HepG2 (cell line): Measurements from ENCODE around the gene DUSP2. TPM values are rescaled to one million over a fixed set of nuclear protein-coding genes. Genes with fewer than 3 reads are reported as not detected.
A peak's percentile ranks its signal among the peaks of the same experiment; 100 is the strongest.

Experiments
- ATAC-seq: fragments of 200-7000 bp; cut with Tn5 transposase; 3 replicates; pipeline ENCODE4 v1.9.1; 2020; ENCODE audit warnings: mild to moderate bottlenecking, moderate library complexity
- BruUV-seq: library from RNA; stranded (reverse); fragments of 400-500 nt; replicated peaks from 2 replicates; lab custom pipeline; 2021; lab: Mats Ljungman, UMichigan
- CTCF ChIA-PET: fragments of 300-600 bp; formaldehyde crosslinking; extraction: SDS; loops from one replicate; lab custom pipeline; 2021; ENCODE audit warnings: low total read pairs, inconsistent platforms, low intra/inter-chr PET ratio; lab: Yijun Ruan, JAX
- POLR2A ChIA-PET: fragments of 350-600 bp; sonication (Branson Sonifier 250); formaldehyde crosslinking; loops from one replicate; lab custom pipeline; 2020; ENCODE audit warnings: antibody characterized with exemption, inconsistent platforms; lab: Yijun Ruan, JAX
- DNase-seq: peaks from one replicate; pipeline ENCODE4 v3.0.0-alpha.2; 2015; ENCODE audit warnings: low spot score
- FAIRE-seq: peaks from 3 replicates; lab custom pipeline; 2011; peaks lifted over from hg19 to GRCh38; lab: Jason Lieb, UNC
- H2AFZ ChIP-seq: one replicate; pipeline ENCODE4 v1.6.1; 2011; ENCODE audit warnings: low read length, inconsistent platforms
- H3K27ac ChIP-seq: fragments of 300-600 bp; 3 replicates; pipeline ENCODE4 v1.8.0; 2011; ENCODE audit warnings: mixed run types, mild to moderate bottlenecking, mixed read lengths, low read length, inconsistent platforms; ENCODE audit not compliant: insufficient read depth; ENCODE audit errors: extremely low read length
- H3K27me3 ChIP-seq, 2 experiments: fragments of 200-600 bp in 1 of 2; 2 replicates in 1 of 2; 3 replicates in 1 of 2; pipeline versions ENCODE4 v1.6.0 to v1.8.0; 2011; ENCODE audit warnings: low read length in 2 of 2, mild to moderate bottlenecking in 2 of 2, moderate library complexity in 2 of 2, inconsistent platforms in 1 of 2; ENCODE audit not compliant: insufficient read depth in 2 of 2, control insufficient read depth in 1 of 2
- H3K36me3 ChIP-seq, 2 experiments: fragments of 200-600 bp in 1 of 2; replicated peaks in 1 of 2; 2 replicates in 1 of 2; 3 replicates in 1 of 2; pipeline versions ENCODE4 v1.5.1 to v1.8.0; 2011; ENCODE audit warnings: low read length in 2 of 2, inconsistent platforms in 1 of 2; ENCODE audit not compliant: insufficient read depth in 2 of 2, control insufficient read depth in 1 of 2
- H3K4me1 ChIP-seq: 2 replicates; pipeline ENCODE4 v1.5.1; 2012; ENCODE audit warnings: low read length, inconsistent platforms; ENCODE audit not compliant: insufficient read depth
- H3K4me2 ChIP-seq: 2 replicates; pipeline ENCODE4 v1.6.0; 2011; ENCODE audit warnings: low read depth, low read length, inconsistent platforms
- H3K4me3 ChIP-seq, 3 experiments: fragments of 200-600 bp in 1 of 3; sonication (generic), shearing (Covaris generic) in 1 of 3; replicated peaks in 1 of 3; 2 replicates each; pipeline ENCODE4 v1.5.1; 2011 to 2016; ENCODE audit warnings: low read length in 3 of 3, inconsistent platforms in 2 of 3, low read depth in 2 of 3, mild to moderate bottlenecking in 2 of 3, control low read depth in 1 of 3, mixed read lengths in 1 of 3; ENCODE audit not compliant: insufficient read depth in 1 of 3
- H3K79me2 ChIP-seq: one replicate; pipeline ENCODE4 v1.6.1; 2011; ENCODE audit warnings: low read length, inconsistent platforms; ENCODE audit not compliant: insufficient read depth
- H3K9ac ChIP-seq: 2 replicates; pipeline ENCODE4 v1.6.0; 2011; ENCODE audit warnings: mild to moderate bottlenecking, low read depth, low read length, inconsistent platforms; ENCODE audit not compliant: insufficient read depth
- H3K9me3 ChIP-seq: 2 replicates; pipeline ENCODE4 v1.5.1; 2012; ENCODE audit warnings: mild to moderate bottlenecking, low read length
- H4K20me1 ChIP-seq: 2 replicates; pipeline ENCODE4 v1.6.0; 2011; ENCODE audit warnings: inconsistent platforms, mild to moderate bottlenecking, low read length, moderate library complexity; ENCODE audit not compliant: insufficient read depth
- HNRNPH1 ChIP-seq: fragments of 200-400 bp; formaldehyde crosslinking; optimal IDR thresholded peaks from 2 replicates; pipeline ENCODE3; 2017; ENCODE audit warnings: mild to moderate bottlenecking, low read depth, low read length
- ZNF782 ChIP-seq: sonication (generic); formaldehyde crosslinking; IDR thresholded peaks from 2 replicates; pipeline ENCODE4 v1.4.0; 2020; ENCODE audit warnings: missing genetic modification reagents, mild to moderate bottlenecking, borderline replicate concordance
- WGBS: methylation state at CpG from one replicate; pipeline ENCODE4 v1.1.6; 2017; ENCODE audit warnings: low lambda C conversion rate; 5-methylcytosine and 5-hydroxymethylcytosine counted together
- in situ Hi-C: cut with HindIII; loops from 2 replicates; pipeline ENCODE4 v1.10.0; 2017; ENCODE audit warnings: low pct_unique_long_range_greater_than_20kb; ENCODE audit not compliant: extremely low pct_ligation_motif_present
- intact Hi-C: fragments of 100-400 bp; cut with micrococcal nuclease; formaldehyde crosslinking; loops from one replicate; pipeline ENCODE4 v1.10.0; 2022; ENCODE audit not compliant: unreplicated experiment
- polyA plus RNA-seq, 8 experiments: library from polyadenylated mRNA; depleted of rRNA in 3 of 8; stranded (reverse) in 7 of 8; unstranded in 1 of 8; fragments of >200 nt; fragmentation: Illumina TruSeq in 4 of 8; extraction: Trizol in 4 of 8; gene quantifications; 2 replicates each; pipeline versions ENCODE4 v1.2.1 to v1.2.3, GENCODE V29; 2011 to 2016; ENCODE audit warnings: low read depth in 4 of 8, missing spikeins in 1 of 8, mixed read lengths in 1 of 8; ENCODE audit not compliant: insufficient read depth in 1 of 8
- total RNA-seq, 5 experiments: library from RNA; depleted of rRNA; stranded (reverse); fragments of >200 nt; fragmentation: Illumina TruSeq; extraction: Trizol; gene quantifications; 2 replicates each; pipeline ENCODE4 v1.2.3, GENCODE V29; 2016; ENCODE audit warnings: low read depth in 1 of 5
- TF ChIP-seq, protein P1 (sequence below): sonication (generic); formaldehyde crosslinking; IDR thresholded peaks from 2 replicates; pipeline ENCODE4 v1.5.1; 2020; ENCODE audit warnings: mild to moderate bottlenecking, missing genetic modification reagents, borderline replicate concordance
- TF ChIP-seq, protein P2 (sequence below): sonication (generic); formaldehyde crosslinking; IDR thresholded peaks from 2 replicates; pipeline ENCODE4 v1.5.1; 2020; ENCODE audit warnings: mild to moderate bottlenecking, moderate library complexity, missing genetic modification reagents
- TF ChIP-seq, protein P3 (sequence below): sonication (generic); formaldehyde crosslinking; IDR thresholded peaks from 2 replicates; pipeline ENCODE4 v1.5.0; 2020; ENCODE audit warnings: mild to moderate bottlenecking, missing genetic modification reagents, moderate library complexity

Gene DUSP2
- total and polyA plus RNA-seq, 2 of the 13 experiments (the other 11 are each of a cell fraction or from before 2014, with no cell fraction given), result not detected

DNA sequence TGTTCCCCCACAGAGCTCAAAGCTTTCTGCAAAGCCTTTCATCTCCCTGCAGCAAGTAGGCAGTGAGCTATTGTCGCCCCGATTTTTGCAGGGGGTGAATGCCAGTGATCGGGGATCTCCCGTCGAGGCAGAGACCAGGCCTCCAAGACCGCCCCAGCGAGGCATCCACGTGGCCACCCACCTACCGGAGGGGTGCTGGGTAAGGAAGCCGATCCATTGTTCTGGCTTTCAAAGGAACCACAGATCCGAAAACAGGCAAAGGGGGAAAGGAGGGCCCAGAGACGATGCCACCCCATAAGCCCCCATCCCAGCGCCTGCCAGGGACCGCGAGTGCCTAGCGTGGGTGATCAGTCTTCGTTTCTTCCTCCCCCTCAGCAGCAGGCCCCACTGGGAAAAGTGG is 31.3 kb downstream of the DUSP2 start:
- intact Hi-C loops, result loop anchor here (10.0 kb wide), 2 partner anchors 49 to 89 kb away; no protein-coding TSS in a partner anchor
- Histone ChIP-seq H3K79me2 (no peaks in the 10 kb centered on the region), H3K27ac (no peak overlapping the region), H3K9me3 (no peaks in the 10 kb centered on the region), H3K9ac (no peak overlapping the region), H4K20me1 (no peaks in the 10 kb centered on the region)
- in situ Hi-C loops, result loop anchor here (25.0 kb wide), 2 partner anchors 102 to 277 kb away; no protein-coding TSS in a partner anchor
- no peak for TF ChIP-seq ZNF782 (CRISPR knock-in tag)
- TF ChIP-seq, protein P1, sequence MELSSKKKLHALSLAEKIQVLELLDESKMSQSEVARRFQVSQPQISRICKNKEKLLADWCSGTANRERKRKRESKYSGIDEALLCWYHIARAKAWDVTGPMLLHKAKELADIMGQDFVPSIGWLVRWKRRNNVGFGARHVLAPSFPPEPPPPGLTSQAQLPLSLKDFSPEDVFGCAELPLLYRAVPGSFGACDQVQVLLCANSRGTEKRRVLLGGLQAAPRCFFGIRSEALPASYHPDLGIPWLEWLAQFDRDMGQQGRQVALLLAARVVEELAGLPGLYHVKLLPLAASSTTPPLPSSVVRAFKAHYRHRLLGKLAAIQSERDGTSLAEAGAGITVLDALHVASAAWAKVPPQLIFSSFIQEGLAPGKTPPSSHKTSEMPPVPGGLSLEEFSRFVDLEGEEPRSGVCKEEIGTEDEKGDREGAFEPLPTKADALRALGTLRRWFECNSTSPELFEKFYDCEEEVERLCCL, result no peak
- TF ChIP-seq, protein P2, sequence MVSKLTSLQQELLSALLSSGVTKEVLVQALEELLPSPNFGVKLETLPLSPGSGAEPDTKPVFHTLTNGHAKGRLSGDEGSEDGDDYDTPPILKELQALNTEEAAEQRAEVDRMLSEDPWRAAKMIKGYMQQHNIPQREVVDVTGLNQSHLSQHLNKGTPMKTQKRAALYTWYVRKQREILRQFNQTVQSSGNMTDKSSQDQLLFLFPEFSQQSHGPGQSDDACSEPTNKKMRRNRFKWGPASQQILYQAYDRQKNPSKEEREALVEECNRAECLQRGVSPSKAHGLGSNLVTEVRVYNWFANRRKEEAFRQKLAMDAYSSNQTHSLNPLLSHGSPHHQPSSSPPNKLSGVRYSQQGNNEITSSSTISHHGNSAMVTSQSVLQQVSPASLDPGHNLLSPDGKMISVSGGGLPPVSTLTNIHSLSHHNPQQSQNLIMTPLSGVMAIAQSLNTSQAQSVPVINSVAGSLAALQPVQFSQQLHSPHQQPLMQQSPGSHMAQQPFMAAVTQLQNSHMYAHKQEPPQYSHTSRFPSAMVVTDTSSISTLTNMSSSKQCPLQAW (CRISPR knock-in tag), result no peak
- TF ChIP-seq, all 625 proteins: peak for 0
- ChIA-PET CTCF (no interaction called here), POLR2A (no interaction called here)
- Histone ChIP-seq H3K4me1 (peaks cover 16% of the 10 kb centered on the region), H3K4me2 (no peak overlapping the region), H3K36me3 (no peaks in the 10 kb centered on the region), H2AFZ (no peak overlapping the region), H3K4me3 (no peak overlapping the region), H3K27me3 (peaks cover 17 to 40% of the 10 kb centered on the region in 2 experiments; a peak in 4 of 5 replicates)
- no peak for ATAC-seq
- BruUV-seq, result no TSS peak
- WGBS, result 66% methylated on average over 17 of the region's 17 CpGs
- DNase-seq, result no peak
- FAIRE-seq, result no peak

DNA sequence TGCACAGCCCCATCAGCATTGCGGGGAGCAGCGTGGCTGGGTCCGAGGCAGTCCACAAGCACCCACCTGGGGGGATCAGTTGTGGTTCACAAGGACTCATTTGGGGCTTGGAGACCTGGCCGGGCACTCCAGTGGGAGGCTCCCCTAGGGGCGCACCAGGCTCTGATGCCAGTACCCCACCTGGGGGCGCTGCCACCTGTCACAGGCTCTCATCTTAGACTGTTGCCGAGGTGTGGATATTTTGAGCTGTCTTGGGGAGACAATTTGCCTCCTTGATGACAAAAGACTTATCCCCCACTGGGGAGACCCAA is 31.9 kb downstream of the DUSP2 start:
- H3K4me3 ChIP-seq, result no peak overlapping the region
- peaks cover 22% of the 10 kb centered on the region for H3K4me1 ChIP-seq
- intact Hi-C loops (loop anchor here (10.0 kb wide), 2 partner anchors 49 to 89 kb away; no protein-coding TSS in a partner anchor), in situ Hi-C loops (loop anchor here (25.0 kb wide), 2 partner anchors 101 to 276 kb away; no protein-coding TSS in a partner anchor)
- no TSS peak for BruUV-seq
- no peaks in the 10 kb centered on the region for H4K20me1 ChIP-seq
- H3K79me2 ChIP-seq, result no peaks in the 10 kb centered on the region
- no peaks in the 10 kb centered on the region for H3K9me3 ChIP-seq
- ChIA-PET CTCF (no interaction called here), POLR2A (no interaction called here)
- no peaks in the 10 kb centered on the region for H3K36me3 ChIP-seq
- FAIRE-seq, result no peak
- peaks cover 12 to 35% of the 10 kb centered on the region in 2 experiments; a peak in 4 of 5 replicates for H3K27me3 ChIP-seq
- no peak for ATAC-seq
- no peak for TF ChIP-seq HNRNPH1
- TF ChIP-seq, protein P3, sequence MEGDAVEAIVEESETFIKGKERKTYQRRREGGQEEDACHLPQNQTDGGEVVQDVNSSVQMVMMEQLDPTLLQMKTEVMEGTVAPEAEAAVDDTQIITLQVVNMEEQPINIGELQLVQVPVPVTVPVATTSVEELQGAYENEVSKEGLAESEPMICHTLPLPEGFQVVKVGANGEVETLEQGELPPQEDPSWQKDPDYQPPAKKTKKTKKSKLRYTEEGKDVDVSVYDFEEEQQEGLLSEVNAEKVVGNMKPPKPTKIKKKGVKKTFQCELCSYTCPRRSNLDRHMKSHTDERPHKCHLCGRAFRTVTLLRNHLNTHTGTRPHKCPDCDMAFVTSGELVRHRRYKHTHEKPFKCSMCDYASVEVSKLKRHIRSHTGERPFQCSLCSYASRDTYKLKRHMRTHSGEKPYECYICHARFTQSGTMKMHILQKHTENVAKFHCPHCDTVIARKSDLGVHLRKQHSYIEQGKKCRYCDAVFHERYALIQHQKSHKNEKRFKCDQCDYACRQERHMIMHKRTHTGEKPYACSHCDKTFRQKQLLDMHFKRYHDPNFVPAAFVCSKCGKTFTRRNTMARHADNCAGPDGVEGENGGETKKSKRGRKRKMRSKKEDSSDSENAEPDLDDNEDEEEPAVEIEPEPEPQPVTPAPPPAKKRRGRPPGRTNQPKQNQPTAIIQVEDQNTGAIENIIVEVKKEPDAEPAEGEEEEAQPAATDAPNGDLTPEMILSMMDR (CRISPR knock-in tag), result 0 out of 2 replicates have a peak, but pooled peaks have one; percentile 8
- H3K27ac ChIP-seq, result no peak overlapping the region
- 29% methylated on average over 1 of the region's 7 CpGs for whole genome bisulfite sequencing
- H3K4me2 ChIP-seq, result no peak overlapping the region
- no peak for DNase-seq
- no peak overlapping the region for H2AFZ ChIP-seq
- H3K9ac ChIP-seq, result no peak overlapping the region
